GM13977 (cell line): ENCODE results near the gene ADAMTS16.

Source experiments
- DNase-seq: peaks from one replicate; pipeline ENCODE4 v3.0.0; 2012; ENCODE audit warnings: low spot score
- in situ Hi-C: fragments of 300-500 bp; cut with MboI; formaldehyde crosslinking; loops from one replicate; pipeline ENCODE4 v1.12.0; 2022; ENCODE audit warnings: low sequenced_read_pairs, low pct_unique_long_range_greater_than_20kb, mixed read lengths, inconsistent platforms; ENCODE audit not compliant: unreplicated experiment
- TF ChIP-seq, protein P1 (sequence below): IDR thresholded peaks from 2 replicates; pipeline ENCODE4 v1.5.1; 2012; ENCODE audit warnings: mild to moderate bottlenecking, control low read depth; ENCODE audit not compliant: insufficient read depth; ENCODE audit errors: extremely low read depth, missing control alignments

ADAMTS16 gene, protein sequence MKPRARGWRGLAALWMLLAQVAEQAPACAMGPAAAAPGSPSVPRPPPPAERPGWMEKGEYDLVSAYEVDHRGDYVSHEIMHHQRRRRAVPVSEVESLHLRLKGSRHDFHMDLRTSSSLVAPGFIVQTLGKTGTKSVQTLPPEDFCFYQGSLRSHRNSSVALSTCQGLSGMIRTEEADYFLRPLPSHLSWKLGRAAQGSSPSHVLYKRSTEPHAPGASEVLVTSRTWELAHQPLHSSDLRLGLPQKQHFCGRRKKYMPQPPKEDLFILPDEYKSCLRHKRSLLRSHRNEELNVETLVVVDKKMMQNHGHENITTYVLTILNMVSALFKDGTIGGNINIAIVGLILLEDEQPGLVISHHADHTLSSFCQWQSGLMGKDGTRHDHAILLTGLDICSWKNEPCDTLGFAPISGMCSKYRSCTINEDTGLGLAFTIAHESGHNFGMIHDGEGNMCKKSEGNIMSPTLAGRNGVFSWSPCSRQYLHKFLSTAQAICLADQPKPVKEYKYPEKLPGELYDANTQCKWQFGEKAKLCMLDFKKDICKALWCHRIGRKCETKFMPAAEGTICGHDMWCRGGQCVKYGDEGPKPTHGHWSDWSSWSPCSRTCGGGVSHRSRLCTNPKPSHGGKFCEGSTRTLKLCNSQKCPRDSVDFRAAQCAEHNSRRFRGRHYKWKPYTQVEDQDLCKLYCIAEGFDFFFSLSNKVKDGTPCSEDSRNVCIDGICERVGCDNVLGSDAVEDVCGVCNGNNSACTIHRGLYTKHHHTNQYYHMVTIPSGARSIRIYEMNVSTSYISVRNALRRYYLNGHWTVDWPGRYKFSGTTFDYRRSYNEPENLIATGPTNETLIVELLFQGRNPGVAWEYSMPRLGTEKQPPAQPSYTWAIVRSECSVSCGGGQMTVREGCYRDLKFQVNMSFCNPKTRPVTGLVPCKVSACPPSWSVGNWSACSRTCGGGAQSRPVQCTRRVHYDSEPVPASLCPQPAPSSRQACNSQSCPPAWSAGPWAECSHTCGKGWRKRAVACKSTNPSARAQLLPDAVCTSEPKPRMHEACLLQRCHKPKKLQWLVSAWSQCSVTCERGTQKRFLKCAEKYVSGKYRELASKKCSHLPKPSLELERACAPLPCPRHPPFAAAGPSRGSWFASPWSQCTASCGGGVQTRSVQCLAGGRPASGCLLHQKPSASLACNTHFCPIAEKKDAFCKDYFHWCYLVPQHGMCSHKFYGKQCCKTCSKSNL

DNA sequence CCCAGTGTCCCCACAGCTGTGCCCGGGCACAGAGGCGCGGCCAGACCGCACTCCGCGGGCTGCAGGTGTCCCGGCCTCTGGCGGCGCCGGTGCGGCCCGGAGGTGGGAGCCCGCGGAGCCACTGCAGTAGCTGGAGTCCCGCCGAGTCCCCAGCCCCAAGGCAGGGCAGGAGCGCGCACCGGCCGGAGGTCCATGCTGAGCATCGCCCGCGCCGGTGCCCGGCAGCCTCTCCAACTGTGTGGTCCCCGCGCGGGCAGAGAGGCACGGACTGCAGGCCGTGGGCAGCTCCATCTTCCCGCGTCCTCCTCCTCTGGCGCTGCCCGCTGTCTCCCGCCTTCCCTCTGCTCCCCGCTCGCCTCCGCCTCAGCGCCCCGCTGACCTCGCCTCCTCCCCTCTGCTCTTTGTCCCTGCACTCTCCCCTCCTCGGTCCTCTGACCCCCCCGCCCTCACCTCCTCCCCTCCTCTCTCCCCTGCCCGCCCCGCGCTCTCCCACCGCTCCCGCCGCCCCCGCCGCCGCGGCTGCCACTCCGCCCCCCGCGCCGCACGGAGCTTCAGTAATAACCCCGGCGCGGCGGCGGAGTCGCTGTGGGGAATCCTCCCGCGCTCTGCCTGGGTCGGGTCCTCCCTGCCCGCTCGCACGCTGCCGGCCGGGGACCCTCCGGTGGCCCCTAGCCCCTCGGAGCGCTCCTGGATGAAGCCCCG, at the start of gene ADAMTS16:
ADAMTS16 (plus strand) TSS at position 554 of the 702 bp plus-strand sequence; CDS start at position 692, 138 bp downstream.
- TF ChIP-seq, protein P1, sequence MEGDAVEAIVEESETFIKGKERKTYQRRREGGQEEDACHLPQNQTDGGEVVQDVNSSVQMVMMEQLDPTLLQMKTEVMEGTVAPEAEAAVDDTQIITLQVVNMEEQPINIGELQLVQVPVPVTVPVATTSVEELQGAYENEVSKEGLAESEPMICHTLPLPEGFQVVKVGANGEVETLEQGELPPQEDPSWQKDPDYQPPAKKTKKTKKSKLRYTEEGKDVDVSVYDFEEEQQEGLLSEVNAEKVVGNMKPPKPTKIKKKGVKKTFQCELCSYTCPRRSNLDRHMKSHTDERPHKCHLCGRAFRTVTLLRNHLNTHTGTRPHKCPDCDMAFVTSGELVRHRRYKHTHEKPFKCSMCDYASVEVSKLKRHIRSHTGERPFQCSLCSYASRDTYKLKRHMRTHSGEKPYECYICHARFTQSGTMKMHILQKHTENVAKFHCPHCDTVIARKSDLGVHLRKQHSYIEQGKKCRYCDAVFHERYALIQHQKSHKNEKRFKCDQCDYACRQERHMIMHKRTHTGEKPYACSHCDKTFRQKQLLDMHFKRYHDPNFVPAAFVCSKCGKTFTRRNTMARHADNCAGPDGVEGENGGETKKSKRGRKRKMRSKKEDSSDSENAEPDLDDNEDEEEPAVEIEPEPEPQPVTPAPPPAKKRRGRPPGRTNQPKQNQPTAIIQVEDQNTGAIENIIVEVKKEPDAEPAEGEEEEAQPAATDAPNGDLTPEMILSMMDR: no peak
- in situ Hi-C loops: loop anchor here (25.0 kb wide), 1 partner anchor 272 kb away; the partner anchor contains the start of gene ICE1
- DNase-seq: no peak

DNA sequence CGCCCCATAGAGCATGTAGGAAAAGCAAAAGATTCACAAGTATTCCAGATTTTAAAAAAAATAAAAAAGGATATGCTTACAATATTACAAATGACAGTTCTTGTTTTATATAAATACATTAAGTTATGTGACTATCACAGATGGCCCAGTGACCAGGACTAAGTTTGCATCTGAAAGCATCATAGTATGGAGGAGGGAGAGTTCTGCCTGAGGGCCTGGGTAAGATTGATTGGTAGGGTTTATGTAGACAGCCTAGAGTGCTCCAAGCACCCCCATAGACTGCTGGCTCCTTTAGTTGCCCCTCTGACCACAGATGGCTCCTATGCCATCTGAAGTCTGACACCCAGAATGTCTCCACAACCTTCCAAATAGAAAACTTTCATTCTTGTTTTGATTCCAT, 48.0 kb upstream of the ADAMTS16 start:
- in situ Hi-C loops: no loop called here
- TF ChIP-seq, protein P1: no peak
- DNase-seq: no peak

DNA sequence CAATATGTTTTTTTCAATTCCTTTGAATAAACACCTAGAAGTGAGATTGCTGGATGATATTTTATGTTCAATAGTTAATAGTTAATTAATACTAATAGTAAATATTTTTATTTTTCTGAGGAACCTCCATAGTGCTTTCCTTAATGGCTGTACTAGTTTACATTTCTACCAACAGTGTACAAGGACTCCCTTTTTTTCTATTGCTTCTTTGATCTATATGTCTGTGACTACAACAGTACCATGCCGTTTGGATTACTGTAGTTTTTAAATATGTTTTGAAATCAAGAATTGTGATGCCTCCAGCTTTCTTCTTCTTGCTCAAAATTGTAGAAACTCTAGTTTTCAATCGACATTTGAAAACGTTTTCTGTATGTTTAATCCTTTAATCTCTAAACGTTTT, 39.5 kb upstream of the ADAMTS16 start:
- no peak for DNase-seq
- TF ChIP-seq, protein P1: no peak
- in situ Hi-C loops: no loop called here

DNA sequence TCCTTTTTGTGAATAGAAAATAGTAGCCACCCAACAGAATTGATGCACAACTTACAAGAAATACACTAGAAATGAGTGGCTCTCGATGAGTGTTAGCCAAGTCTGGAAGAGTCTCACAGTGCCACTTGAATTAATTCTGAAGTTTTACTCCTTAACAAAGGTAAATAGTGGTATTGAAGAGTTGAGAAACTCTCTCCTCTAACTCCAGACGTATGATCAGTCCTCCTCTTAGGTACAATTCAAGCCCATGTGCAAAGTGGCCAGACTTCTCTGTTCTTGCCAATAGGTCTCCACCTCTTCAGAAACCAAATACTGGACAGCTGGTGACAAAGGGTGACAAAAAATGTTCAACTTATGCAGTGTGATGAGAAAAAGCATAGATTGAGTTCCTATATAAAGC, 38.5 kb upstream of the ADAMTS16 start:
- in situ Hi-C loops: no loop called here
- DNase-seq: no peak

DNA sequence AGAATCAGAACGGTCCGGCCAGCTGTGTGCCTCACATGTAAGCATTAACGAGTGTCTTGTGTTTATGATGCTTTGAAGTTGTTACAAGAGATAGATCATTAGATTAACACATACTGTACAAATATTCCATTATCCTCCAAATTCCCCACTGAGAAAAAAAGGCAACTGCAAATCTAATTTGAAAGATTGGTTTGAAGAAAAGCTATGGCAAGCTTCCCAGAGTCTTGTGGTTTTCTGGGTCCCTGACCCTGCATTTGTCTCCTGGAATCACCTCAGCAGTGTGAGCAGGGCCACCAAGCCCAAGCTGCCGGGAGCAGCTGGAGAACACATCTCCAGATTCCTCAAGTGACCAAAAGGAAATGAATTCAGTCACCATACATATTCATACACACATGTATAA, 36.9 kb upstream of the ADAMTS16 start:
- in situ Hi-C loops: no loop called here
- DNase-seq: no peak
- TF ChIP-seq, protein P1: no peak

More for the DNA sequence above, 38.5 kb upstream of the ADAMTS16 start:
- TF ChIP-seq, protein P1: no peak
